Activated CD4-positive, alpha-beta T cell treated with anti-CD3 and anti-CD28 coated beads for 36 hours (primary cell): ENCODE results near the gene BZW2. TPM values are rescaled to one million over a fixed set of nuclear protein-coding genes. Genes with fewer than 3 reads are reported as not detected.
"Not testable (repeated sequence)": the region's sequence is repeated elsewhere in the genome, so short reads cannot be mapped to it uniquely, and the experiment has no call there.

ENCODE experiments used
- ATAC-seq: fragments of 200-7000 bp; cut with Tn5 transposase; one replicate; pipeline ENCODE4 v1.10.0; 2021; ENCODE audit warnings: mild to moderate bottlenecking, moderate library complexity
- CTCF ChIA-PET: fragments of 350-600 bp; sonication (Branson Sonifier 250); formaldehyde crosslinking; loops from one replicate; lab custom pipeline; 2021; ENCODE audit warnings: antibody characterized with exemption; lab: Charles Lee
- POLR2A ChIA-PET: fragments of 350-600 bp; sonication (Branson Sonifier 250); formaldehyde crosslinking; loops from one replicate; lab custom pipeline; 2021; ENCODE audit warnings: antibody characterized with exemption, inconsistent platforms; lab: Charles Lee
- DNase-seq: peaks from one replicate; pipeline ENCODE4 v3.0.0-alpha.2; 2020
- H3K27ac Mint-ChIP-seq: one replicate; pipeline ENCODE4 v1.8.0; 2021; ENCODE audit warnings: mixed read lengths
- H3K27me3 Mint-ChIP-seq: one replicate; pipeline ENCODE4 v1.8.0; 2021; ENCODE audit warnings: mixed read lengths
- H3K36me3 Mint-ChIP-seq: one replicate; pipeline ENCODE4 v1.8.0; 2021; ENCODE audit warnings: low read depth, mixed read lengths
- H3K4me1 Mint-ChIP-seq: one replicate; pipeline ENCODE4 v1.8.0; 2021; ENCODE audit warnings: mixed read lengths
- H3K4me3 Mint-ChIP-seq: one replicate; pipeline ENCODE4 v1.8.0; 2021; ENCODE audit warnings: mild to moderate bottlenecking, moderate library complexity, mixed read lengths
- H3K9me3 Mint-ChIP-seq: one replicate; pipeline ENCODE4 v1.8.0; 2021; ENCODE audit warnings: low read depth, mixed read lengths
- intact Hi-C, 2 experiments: fragments of 100-400 bp; cut with DNase I in 1 of 2; cut with micrococcal nuclease in 1 of 2; formaldehyde crosslinking; loops; one replicate each; pipeline versions ENCODE4 v1.14.2 to v1.15.1; 2022 to 2024; cut with DNase I, micrococcal nuclease
- total RNA-seq, 2 experiments: library from RNA; stranded (reverse); gene quantifications; one replicate each; pipeline ENCODE4 v1.2.3, GENCODE V29; 2021

BZW2 gene
- total RNA-seq, 2 experiments from 2014 or later: 106 to 113 TPM

DNA sequence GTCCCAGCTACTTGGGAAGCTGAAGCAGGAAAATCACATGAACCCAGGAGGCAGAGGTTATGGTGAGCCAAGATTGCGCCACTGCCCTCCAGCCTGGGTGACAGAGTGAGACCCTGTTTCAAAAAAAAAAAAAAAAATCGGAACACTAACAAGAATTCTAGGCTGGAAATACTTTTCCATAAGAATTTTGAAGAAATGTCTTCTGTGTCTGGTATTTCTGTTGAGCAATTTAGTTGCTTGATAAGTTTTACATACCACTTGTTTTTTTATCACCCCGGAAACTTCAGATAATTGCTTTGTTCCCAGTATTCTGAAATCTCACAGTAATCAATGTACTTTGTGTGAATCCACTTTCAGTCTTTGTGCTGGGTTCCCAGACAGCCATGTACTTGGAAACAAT, 25.8 kb downstream of the BZW2 start:
- ChIA-PET CTCF (no interaction called here), POLR2A (interaction anchor here (0.6 kb wide), 1 partner anchor 181 kb away, joined by 7 read pairs; no protein-coding TSS in a partner anchor)
- H3K36me3 Mint-ChIP-seq: peaks cover 63% of the 10 kb centered on the region
- H3K27ac Mint-ChIP-seq: no peak overlapping the region
- H3K9me3 Mint-ChIP-seq: no peaks in the 10 kb centered on the region
- no peak overlapping the region for H3K4me3 Mint-ChIP-seq
- intact Hi-C loops: no loop called here
- no peak for DNase-seq
- H3K27me3 Mint-ChIP-seq: no peaks in the 10 kb centered on the region
- peaks cover 17% of the 10 kb centered on the region for H3K4me1 Mint-ChIP-seq
- ATAC-seq: no peak

DNA sequence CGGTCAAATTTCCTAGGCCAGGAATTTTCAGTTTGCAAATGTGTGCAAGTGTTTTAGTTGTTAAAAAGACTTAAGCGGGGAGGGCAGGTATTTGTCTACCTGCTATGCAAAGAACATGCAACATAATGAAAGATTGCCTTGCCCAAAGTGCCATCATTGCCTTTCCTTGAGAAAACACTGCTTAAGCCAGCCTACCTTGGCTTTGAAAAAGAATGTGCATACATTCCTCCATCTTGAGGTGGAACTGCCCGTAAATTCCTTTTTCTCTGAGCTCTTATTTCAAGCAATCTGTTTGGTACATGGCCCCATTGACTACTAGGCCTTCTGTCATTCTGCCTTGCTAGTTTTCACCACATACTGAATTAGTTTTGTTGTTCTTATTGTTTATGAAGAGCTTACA, 29.3 kb downstream of the BZW2 start:
- Mint-ChIP-seq H3K36me3 (peaks cover 63% of the 10 kb centered on the region), H3K27ac (no peak overlapping the region), H3K4me1 (peaks cover 10% of the 10 kb centered on the region), H3K27me3 (no peaks in the 10 kb centered on the region), H3K4me3 (no peak overlapping the region), H3K9me3 (no peaks in the 10 kb centered on the region)
- intact Hi-C loops: no loop called here
- ATAC-seq (no peak), DNase-seq (no peak)
- POLR2A ChIA-PET: no interaction called here
- CTCF ChIA-PET: interaction anchor here (1.2 kb wide), 1 partner anchor 11 kb away, joined by 6 read pairs; no protein-coding TSS in a partner anchor

DNA sequence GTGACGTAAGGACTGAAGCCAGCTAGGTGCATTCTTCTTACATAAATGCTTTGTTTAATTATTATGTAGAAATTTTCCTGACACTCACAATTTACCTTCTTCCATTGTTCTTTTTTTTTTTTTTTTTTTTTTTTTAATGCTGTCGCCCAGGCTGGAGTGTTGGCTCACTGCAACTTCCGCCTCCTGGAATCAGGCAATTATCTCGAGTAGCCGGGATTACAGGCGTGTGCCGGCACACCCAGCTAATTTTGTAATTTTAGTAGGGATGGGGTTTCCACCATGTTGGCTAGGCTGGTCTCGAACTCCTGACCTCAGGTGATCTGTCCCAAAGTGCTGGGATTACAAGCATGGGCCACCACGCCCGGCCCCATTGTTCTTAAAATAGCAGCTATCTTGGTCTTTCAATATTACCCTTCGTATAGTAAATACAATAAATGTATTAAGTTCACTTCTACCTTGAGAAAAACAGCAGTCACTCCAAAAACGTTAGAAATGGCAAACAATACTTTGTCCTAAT, 32.1 kb downstream of the BZW2 start:
- intact Hi-C loops: no loop called here
- Mint-ChIP-seq H3K36me3 (peaks cover 63% of the 10 kb centered on the region), H3K9me3 (no peaks in the 10 kb centered on the region), H3K27me3 (no peaks in the 10 kb centered on the region), H3K4me3 (no peak overlapping the region), H3K4me1 (no peaks in the 10 kb centered on the region), H3K27ac (no peak overlapping the region)
- no peak for ATAC-seq
- CTCF ChIA-PET: interaction anchor here (0.6 to 1.5 kb wide), 2 partner anchors 10 to 57 kb away, joined by 3 read pairs; no protein-coding TSS in a partner anchor
- DNase-seq: no peak
- POLR2A ChIA-PET: no interaction called here

DNA sequence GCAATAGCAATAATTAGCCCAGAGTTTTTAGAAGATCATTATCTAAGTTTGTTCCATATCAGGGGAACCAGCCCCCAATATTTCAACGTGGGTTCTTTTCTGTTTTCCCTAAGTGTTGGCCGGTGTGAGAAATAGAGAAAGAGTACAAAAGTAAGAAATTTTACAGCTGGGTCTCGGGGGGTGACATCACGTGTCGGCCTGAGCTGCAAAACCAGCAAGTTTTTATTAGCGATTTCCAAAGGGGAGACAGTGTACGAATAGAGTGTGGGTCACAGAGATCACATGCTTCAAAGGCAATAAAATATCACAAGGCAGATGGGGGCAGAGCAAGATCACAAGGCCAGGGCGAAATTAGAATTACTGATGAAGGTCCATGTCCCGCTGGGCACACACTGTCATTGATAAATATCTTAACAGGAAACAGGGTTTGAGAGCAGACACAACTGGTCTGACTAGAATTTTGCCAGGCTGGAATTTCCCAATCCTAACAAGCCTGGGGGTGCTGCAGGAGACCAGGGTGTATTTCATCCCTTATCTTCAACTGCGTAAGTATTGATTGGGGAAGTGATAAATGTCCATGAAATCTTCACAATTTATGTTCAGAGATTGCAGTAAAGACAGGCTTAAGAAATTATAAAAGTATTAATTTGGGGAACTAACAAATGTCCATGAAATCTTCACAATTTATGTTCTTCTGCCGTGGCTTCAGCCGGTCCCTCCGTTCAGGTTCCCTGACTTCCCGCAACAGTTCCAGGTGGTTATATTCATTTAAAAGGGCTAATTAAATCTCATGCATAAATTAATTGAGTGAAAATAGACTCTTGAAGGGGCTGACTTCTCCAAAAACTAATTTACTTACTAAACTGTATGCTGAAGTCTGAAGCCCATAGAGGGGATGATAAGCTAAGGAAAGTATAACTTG, 32.9 kb downstream of the BZW2 start:
- H3K36me3 Mint-ChIP-seq: peaks cover 66% of the 10 kb centered on the region
- intact Hi-C loops, DNase-seq, H3K4me1 Mint-ChIP-seq, POLR2A ChIA-PET, H3K4me3 Mint-ChIP-seq, H3K27ac Mint-ChIP-seq, ATAC-seq, H3K9me3 Mint-ChIP-seq, H3K27me3 Mint-ChIP-seq: not testable (repeated sequence)
- CTCF ChIA-PET: interaction anchor here (1.5 kb wide), 1 partner anchor 10 kb away, joined by 3 read pairs; no protein-coding TSS in a partner anchor

DNA sequence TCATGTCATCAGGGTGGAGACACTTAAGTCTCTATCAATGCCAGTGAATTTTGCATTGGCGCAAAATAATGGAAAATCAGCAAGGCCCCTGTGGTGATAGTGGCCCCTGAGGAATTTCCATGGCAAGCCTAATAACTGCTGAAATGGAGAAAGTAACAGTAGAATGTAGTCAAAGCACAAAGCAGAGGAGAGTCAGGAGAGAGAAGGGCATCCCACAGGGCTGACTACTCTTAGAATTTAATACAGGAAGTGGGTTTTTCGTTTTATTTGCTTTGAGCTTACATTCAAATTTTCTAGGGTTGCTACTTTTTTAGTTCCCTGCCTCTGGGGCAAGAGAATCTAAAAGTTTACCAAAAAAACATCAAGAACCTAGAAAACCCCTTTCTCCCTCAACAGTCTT, 39.0 kb downstream of the BZW2 start:
- peak overlapping the region; percentile 68 for H3K27ac Mint-ChIP-seq
- peaks cover 53% of the 10 kb centered on the region for H3K36me3 Mint-ChIP-seq
- intact Hi-C loops: no loop called here
- H3K27me3 Mint-ChIP-seq: no peaks in the 10 kb centered on the region
- ATAC-seq (no peak), DNase-seq (no peak)
- peaks cover 19% of the 10 kb centered on the region for H3K4me1 Mint-ChIP-seq
- ChIA-PET CTCF (interaction anchor here (0.7 kb wide), 1 partner anchor 781 kb away, joined by 5 read pairs; no protein-coding TSS in a partner anchor), POLR2A (no interaction called here)
- no peaks in the 10 kb centered on the region for H3K9me3 Mint-ChIP-seq
- H3K4me3 Mint-ChIP-seq: no peak overlapping the region

DNA sequence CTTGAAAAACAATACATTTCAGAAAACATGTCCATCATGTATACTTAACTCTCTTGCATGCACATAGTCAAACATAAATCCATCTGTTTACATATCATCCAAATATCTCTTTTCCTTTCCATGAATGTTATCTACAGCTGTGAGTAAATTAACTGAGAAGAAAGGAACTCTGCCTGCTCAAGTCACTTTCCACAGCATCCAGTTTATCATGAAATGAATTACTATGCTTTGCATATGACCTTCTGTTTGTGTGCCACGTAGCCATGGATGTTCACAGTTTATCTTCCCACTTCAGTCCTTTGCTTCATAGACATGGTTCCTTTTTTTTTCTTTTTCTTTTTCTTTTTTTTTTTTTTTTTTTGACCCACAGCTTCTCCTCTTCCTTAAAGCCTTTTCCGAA, 39.6 kb downstream of the BZW2 start:
- no peak for DNase-seq
- intact Hi-C loops: no loop called here
- CTCF ChIA-PET: interaction anchor here (0.6 to 0.7 kb wide), 2 partner anchors 22 to 781 kb away, joined by 3 to 5 read pairs; no protein-coding TSS in a partner anchor
- ATAC-seq: no peak
- Mint-ChIP-seq H3K4me1 (peaks cover 19% of the 10 kb centered on the region), H3K36me3 (peaks cover 47% of the 10 kb centered on the region), H3K9me3 (no peaks in the 10 kb centered on the region), H3K27ac (peak overlapping the region; percentile 68), H3K27me3 (no peaks in the 10 kb centered on the region), H3K4me3 (no peak overlapping the region)
- POLR2A ChIA-PET: no interaction called here

DNA sequence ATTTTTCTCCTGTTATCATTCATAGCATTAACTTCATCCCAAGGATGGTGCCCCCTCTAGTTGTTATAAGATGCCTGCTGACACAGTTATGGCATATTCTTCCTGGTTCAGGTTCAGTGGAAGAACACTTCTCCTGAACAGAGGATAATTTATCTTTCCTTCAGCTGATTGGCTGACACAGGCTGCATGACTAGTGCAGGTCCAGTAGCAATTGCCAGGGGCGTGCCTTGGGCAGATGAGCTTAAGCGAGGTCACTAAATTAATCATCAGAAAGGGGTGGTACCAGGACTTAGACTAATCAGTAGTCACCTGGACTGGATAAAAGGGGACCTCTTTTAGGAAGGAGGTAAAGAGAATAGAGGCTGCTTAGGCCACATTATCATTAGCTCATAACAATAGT, 42.3 kb downstream of the BZW2 start:
- peaks cover 48% of the 10 kb centered on the region for H3K36me3 Mint-ChIP-seq

DNA sequence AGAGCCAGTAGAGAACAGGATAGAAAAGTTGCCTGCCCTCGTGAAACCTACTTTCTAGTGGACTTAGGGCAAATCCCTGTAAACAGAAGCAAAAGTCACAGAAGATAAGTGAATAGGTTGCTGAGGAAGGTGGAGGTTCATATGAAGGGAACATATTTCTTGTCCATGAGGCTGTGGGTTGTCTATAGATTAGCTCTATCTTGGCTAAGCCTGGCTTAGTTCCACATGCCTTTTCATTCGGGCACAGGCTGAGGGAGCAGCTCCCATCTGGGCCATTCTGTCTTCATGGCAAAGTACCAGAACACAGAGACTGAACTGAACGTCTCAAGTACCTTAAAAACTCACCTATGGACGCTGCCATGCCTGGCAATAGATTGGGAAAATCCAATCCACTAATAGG, 45.3 kb downstream of the BZW2 start:
- CTCF ChIA-PET: interaction anchor here (0.6 kb wide), 1 partner anchor 126 kb away, joined by 3 read pairs; no protein-coding TSS in a partner anchor

More for the DNA sequence above, 42.3 kb downstream of the BZW2 start:
- H3K4me1 Mint-ChIP-seq: peaks cover 19% of the 10 kb centered on the region
- H3K27me3 Mint-ChIP-seq: no peaks in the 10 kb centered on the region
- ATAC-seq (peak; percentile 64), DNase-seq (peak; percentile 10)
- no peak overlapping the region for H3K4me3 Mint-ChIP-seq
- POLR2A ChIA-PET: no interaction called here
- CTCF ChIA-PET: interaction anchor here (0.8 to 1.7 kb wide), 5 partner anchors 9 to 230 kb away, joined by 3 to 9 read pairs (median 4); no protein-coding TSS in a partner anchor
- no peaks in the 10 kb centered on the region for H3K9me3 Mint-ChIP-seq
- H3K27ac Mint-ChIP-seq: no peak overlapping the region
- intact Hi-C loops: no loop called here

DNA sequence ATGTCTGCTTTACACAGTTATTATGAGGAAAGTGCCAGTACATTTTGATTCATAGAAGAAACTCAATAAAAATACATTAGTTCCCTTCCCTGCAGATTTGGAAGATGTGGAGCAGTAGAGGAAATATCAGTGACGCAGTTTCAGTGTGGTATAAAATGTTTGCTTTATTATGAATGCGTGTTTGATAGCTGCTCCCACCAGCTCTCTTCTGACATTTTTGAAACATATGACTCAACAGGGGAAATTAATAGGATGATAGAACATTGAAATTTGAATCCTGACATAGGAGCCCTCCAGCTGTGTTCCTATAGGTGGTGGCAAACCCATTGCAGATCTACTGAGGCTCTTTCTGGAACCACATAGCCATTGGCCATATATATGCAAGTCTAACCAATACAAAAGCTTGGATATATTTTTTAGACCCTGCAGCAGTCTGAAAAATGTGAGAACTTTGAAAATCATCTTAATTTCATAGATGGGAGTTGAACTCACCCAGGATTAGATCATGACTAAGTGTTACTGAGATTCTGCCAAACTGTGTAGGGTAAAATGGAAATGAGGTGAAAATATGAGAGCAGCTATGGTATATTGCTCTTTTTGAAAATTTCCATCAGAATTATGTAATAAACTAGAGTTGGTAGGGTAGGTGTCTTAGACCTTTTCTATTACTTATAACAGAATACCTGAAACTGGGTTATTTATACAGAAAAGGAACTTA, 47.8 kb downstream of the BZW2 start:
- ChIA-PET CTCF (interaction anchor here (1.6 kb wide), 1 partner anchor 10 kb away, joined by 3 read pairs; no protein-coding TSS in a partner anchor), POLR2A (no interaction called here)
- intact Hi-C loops: no loop called here
- H3K4me3 Mint-ChIP-seq: no peak overlapping the region
- ATAC-seq (no peak), DNase-seq (no peak)
- H3K36me3 Mint-ChIP-seq: peaks cover 69% of the 10 kb centered on the region
- H3K27ac Mint-ChIP-seq: no peak overlapping the region
- H3K27me3 Mint-ChIP-seq: no peaks in the 10 kb centered on the region
- peaks cover 3% of the 10 kb centered on the region for H3K4me1 Mint-ChIP-seq
- H3K9me3 Mint-ChIP-seq: no peaks in the 10 kb centered on the region

More for the DNA sequence above, 45.3 kb downstream of the BZW2 start:
- peaks cover 52% of the 10 kb centered on the region for H3K36me3 Mint-ChIP-seq
- ATAC-seq (no peak), DNase-seq (no peak)
- no peaks in the 10 kb centered on the region for H3K27me3 Mint-ChIP-seq
- no peak overlapping the region for H3K4me3 Mint-ChIP-seq
- H3K27ac Mint-ChIP-seq: no peak overlapping the region
- no peaks in the 10 kb centered on the region for H3K9me3 Mint-ChIP-seq
- peaks cover 3% of the 10 kb centered on the region for H3K4me1 Mint-ChIP-seq
- intact Hi-C loops: no loop called here
- POLR2A ChIA-PET: no interaction called here

DNA sequence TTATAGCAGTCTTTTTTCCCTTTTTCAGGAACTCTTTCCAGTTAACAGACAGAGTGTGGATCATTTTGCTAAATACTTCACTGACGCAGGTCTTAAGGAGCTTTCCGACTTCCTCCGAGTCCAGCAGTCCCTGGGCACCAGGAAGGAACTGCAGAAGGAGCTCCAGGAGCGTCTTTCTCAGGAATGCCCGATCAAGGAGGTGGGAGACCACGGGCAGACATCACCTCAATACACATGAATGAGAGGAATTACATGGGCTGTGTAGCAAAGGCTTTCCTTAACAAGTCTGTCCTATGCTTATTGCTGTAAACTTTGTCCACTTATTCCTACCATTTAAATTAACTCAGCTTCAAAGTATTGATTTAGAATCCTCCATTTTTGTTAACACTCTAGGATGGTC, 48.8 kb downstream of the BZW2 start:
- peaks cover 78% of the 10 kb centered on the region for H3K36me3 Mint-ChIP-seq
- H3K27ac Mint-ChIP-seq: no peak overlapping the region
- H3K4me3 Mint-ChIP-seq: no peak overlapping the region
- no peaks in the 10 kb centered on the region for H3K27me3 Mint-ChIP-seq
- no peaks in the 10 kb centered on the region for H3K9me3 Mint-ChIP-seq
- intact Hi-C loops: loop anchor here in 1 of 2 experiments (1.0 kb wide), 1 partner anchor 223 kb away; no protein-coding TSS in a partner anchor
- POLR2A ChIA-PET: interaction anchor here (0.7 kb wide), 1 partner anchor 92 kb away, joined by 3 read pairs; no protein-coding TSS in a partner anchor
- ATAC-seq: no peak
- peaks cover 3% of the 10 kb centered on the region for H3K4me1 Mint-ChIP-seq
- CTCF ChIA-PET: interaction anchor here (0.6 to 1.2 kb wide), 9 partner anchors 8 to 938 kb away, joined by 3 to 8 read pairs (median 3); no protein-coding TSS in a partner anchor
- no peak for DNase-seq
